Adipose tissue (tissue), 3 donors: ENCODE measurements around the gene MCM3AP. TPM values are rescaled to one million over a fixed set of nuclear protein-coding genes. Genes with fewer than 3 reads are reported as not detected.
"Not testable (repeated sequence)": the region's sequence is repeated elsewhere in the genome, so short reads cannot be mapped to it uniquely, and the experiment has no call there.

Source experiments
- H3K27ac ChIP-seq: one replicate; pipeline ENCODE4 v1.5.1; 2013; ENCODE audit warnings: low read depth, low read length
- WGBS, 3 donors: extraction: QIAGEN DNeasy Blood & Tissue Kit; methylation state at CpG; one replicate each; pipeline ENCODE4 v1.1.7; 2013; 5-methylcytosine and 5-hydroxymethylcytosine counted together
- polyA plus RNA-seq, 3 donors: library from polyadenylated mRNA; stranded (reverse); fragments of 200-250 nt; gene quantifications; one replicate each; pipeline ENCODE4 v1.2.3, GENCODE V29; 2013
- donor health status: healthy with polysubstance abuse.
- donor health status: Bipolar disorder and iron deficiency.
- donor health status: healthy.

MCM3AP gene
- polyA plus RNA-seq, 3 donors = 22.8 to 41.0 (median 39.1) TPM

DNA sequence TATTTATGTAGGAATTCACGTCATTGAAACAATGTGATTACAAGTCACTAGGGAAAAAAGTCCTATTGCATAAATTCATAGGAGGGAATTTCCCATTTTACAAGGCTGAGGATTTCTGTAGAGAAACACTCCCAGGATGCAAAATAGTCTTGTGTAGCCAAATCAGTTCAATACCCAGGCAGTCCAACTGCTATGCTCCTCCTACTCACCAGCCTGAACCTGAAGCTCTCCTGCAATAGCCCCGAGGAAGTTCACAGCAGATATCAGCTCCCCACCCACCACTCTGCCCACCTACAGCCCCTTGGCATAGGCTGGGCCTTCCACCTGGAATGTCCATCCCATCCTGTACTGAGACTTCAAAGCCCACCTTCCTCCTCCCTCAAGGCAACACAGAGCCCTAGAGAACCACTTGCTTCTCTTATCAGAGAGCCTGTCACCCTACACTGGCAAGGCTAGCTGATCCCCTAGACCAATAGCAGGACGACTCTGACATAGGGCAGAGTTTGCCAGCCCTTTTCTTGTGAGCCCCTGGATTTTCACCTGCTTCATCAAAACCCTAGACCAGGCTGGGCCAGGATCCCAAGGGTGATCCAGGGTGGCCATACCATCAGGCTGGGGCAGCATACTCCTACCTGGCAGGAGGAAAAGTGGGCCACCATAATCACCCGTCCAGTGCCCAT lies 58.4 kb downstream of the MCM3AP start:
- H3K27ac ChIP-seq = no peak overlapping the region
- 43 to 61% (median 49%) methylated on average over 4 of the region's 4 CpGs for WGBS, 3 donors

DNA sequence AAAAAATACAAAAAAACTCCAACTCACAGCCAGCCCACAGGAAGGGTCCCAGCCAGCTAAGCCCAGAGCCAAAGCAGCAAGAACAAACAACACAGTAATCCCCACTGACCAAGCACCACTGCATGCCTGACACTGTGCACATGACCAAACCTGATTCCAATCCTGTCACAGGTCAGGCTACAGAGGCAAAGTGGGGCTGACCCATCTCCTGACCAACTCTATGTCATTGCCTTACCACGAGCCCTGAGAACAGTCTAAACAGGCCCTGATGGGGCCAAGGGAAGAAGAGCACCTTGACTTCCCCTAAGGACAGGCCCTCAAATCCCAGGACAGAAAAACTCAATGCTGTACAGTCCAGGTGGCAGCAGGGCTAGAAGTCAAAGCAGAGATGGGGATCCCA lies 59.3 kb downstream of the MCM3AP start:
- WGBS, 3 donors = 74 to 87% (median 85%) methylated on average over 1 of the region's 1 CpG

DNA sequence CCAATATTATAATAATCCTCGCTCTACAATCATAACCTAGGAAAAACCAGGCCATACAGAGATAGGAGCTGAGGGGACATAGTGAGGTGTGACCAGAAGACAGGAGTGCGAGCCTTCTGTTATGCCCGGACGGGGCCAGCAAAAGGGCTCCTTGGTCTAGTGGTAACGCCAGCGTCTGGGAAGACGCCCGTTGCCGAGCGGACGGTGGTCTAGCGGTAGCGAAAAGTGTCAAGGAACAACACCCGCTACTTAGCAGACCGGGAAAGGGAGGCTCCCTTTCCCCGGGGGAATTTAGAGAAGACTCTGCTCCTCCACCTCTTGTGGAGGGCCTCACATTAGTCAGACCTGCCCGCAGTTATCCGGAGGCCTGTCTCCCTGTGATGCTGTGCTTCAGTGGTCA lies 61.8 kb downstream of the MCM3AP start:
- 94 to 96% (median 96%) methylated on average over 18 of the region's 18 CpGs for WGBS, 3 donors
- H3K27ac ChIP-seq = not testable (repeated sequence)

More for the DNA sequence above, 59.3 kb downstream of the MCM3AP start:
- no peak overlapping the region for H3K27ac ChIP-seq

DNA sequence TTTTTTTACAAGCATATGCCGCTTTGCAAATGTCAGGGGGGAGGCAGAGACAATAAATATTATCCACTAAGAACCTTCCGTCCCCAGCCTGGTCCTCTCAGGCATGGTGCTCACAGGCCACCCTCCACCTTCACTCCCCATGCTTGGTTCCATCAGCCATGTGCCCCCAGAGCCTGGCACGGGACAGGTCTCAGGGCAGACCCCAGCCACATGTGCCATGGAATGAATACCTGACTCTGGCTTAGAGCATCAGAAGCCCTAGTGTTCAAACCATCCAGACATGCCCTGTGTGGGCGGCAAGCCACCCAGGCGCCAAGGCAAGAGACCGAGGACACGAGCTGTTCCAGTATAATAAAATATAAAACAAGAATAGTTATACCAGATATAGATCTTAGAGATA lies 62.2 kb downstream of the MCM3AP start:
- H3K27ac ChIP-seq = no peak overlapping the region
- WGBS, 3 donors = 84 to 93% (median 90%) methylated on average over 7 of the region's 7 CpGs

- 68 to 84% (median 77%) methylated on average over 11 of the region's 11 CpGs for WGBS, 3 donors
- H3K27ac ChIP-seq = no peak overlapping the region
Measured at GRCh38 chr21:46222436-46223116, 62.8 kb downstream of the MCM3AP start.

GRCh38 chr21:46221664-46222435 lies 63.6 kb downstream of the MCM3AP start:
- H3K27ac ChIP-seq = no peak overlapping the region
- 70 to 87% (median 84%) methylated on average over 16 of the region's 16 CpGs for WGBS, 3 donors

- no peak overlapping the region for H3K27ac ChIP-seq
- WGBS, 3 donors = 88 to 95% (median 91%) methylated on average over 7 to 8 of the region's 8 CpGs
Measured at GRCh38 chr21:46220847-46221246, 64.6 kb downstream of the MCM3AP start.

DNA sequence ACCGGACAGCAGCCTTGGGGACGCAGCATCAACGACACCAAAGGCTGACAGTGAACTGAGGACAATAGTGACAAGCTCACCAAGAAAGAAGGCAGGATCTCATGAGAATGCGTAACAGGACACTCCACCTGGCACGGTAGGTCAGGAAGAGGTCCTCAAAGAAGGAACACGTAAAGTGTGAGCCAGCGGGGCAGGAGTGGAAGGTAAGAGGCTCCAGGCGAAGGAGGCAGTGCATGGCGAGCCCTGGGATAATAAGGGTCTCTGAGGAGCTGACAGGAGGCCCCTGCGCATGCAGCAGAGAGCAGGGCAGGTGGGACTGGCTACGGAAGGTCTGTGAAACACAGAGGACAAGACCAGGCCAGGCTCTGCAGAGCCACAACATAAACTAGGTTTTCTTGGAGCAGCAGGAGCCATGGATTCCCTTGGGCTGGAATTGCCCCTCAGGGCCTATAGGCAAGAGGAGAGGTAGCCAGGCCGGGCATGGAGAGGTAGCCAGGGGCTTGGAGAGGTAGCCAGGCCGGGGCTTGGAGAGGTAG lies 65.1 kb downstream of the MCM3AP start:
- no peak overlapping the region for H3K27ac ChIP-seq
- WGBS, 3 donors = 91 to 94% (median 93%) methylated on average over 13 of the region's 13 CpGs

DNA sequence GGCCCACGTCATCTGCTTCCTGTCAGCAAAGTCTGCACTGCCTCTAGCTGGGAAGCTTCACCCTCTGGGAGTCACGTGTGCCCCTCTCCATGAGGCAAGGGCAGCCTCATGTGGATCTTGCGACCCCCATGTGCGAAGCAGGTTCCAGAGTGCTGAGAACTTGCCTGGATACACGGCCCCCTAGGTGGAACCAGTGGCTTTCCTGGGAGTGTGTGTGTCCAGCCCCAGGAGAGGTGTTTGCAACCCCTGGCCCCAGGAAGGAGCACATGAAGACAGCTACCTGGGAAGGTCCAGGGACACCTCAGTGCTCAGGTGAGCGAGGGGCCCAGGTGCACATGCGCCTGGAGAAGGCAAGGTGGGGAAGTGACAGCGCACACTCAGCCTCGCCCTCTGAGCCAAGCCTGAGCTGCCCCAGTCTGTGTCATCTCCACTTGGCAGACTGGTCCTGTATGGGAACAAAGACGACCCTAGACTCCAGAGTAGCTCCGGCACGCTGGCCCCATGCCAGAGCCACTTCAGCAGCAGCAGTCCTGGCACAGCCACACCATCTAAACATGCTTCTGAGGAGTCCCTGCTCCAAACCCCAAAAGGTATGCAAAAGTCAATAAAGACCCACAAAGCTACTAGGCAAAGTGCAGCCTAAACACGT lies 65.7 kb downstream of the MCM3AP start:
- 79 to 81% (median 80%) methylated on average over 13 of the region's 13 CpGs for WGBS, 3 donors
- no peak overlapping the region for H3K27ac ChIP-seq

DNA sequence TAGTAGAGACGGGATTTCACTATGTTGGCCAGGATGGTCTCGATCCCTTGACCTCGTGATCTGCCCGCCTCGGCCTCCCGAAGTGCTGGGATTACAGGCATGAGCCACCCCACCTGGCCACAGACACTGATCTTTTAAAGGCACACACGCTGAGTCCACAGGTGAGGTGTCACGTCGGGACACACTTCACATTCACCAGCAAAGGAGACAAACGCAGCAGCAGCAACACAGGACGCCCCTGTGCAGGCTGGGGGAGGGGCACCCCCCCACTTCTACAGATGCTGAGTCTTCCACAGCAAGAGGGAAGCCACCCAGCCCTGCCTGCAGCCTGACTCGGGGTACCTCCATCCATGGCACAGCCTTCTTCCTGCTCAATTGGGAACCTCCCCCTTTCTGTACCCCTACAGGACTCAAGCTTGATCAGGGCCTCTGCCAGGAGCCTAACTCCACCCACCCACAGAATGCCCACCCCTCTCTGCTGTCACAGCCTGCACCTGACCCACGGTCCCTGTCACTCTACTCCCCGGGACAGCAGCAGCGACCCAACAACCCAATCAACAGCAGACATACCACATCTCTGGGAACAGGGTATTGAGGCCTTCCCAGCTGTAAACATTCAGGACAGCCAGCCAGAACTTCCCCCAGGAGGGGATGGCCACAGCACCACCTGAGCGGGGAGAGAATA lies 66.4 kb downstream of the MCM3AP start:
- H3K27ac ChIP-seq = no peak overlapping the region
- WGBS, 3 donors = 86 to 91% (median 90%) methylated on average over 16 of the region's 16 CpGs

DNA sequence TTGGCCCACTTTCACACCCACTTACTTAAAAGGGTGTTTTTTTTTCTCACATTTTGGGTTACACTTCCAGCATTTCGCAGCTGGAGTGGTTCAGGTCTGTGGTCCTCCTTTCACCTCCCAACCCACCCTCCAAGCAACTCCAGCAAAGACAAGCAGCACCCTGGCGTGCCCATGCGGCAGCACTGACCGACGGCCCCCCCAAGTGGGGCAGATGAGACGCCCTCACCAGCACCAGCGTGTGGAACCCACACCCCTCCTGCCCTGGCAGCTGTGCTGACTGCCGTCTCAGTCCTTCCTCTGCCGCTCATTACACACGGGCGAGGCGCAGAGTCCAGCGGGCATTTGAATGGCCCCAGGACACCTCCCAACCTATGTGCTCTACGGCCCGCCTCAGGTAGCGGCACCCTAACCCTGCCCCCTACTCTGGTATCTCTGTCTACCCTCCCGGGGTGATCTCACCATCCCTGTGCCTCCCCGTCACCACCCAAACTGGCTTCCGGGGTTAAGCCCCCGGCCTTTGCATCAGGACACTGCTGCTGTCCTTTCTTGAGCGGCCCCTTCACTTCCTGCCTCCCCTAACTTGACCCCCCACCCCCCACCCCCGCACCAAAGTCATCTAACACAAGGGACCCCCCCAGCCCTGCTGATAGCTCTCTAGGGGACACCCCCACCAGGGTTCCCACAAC lies 67.8 kb downstream of the MCM3AP start:
- 92 to 95% (median 93%) methylated on average over 22 of the region's 22 CpGs for WGBS, 3 donors
- no peak overlapping the region for H3K27ac ChIP-seq

- 91 to 96% (median 94%) methylated on average over 16 of the region's 16 CpGs for WGBS, 3 donors
- H3K27ac ChIP-seq = no peak overlapping the region
Measured at GRCh38 chr21:46216132-46216747, 69.2 kb downstream of the MCM3AP start.

- H3K27ac ChIP-seq = no peak overlapping the region
- 88 to 93% (median 90%) methylated on average over 19 to 20 of the region's 20 CpGs for whole genome bisulfite sequencing, 3 donors
Measured at GRCh38 chr21:46215436-46216131, 69.8 kb downstream of the MCM3AP start.

DNA sequence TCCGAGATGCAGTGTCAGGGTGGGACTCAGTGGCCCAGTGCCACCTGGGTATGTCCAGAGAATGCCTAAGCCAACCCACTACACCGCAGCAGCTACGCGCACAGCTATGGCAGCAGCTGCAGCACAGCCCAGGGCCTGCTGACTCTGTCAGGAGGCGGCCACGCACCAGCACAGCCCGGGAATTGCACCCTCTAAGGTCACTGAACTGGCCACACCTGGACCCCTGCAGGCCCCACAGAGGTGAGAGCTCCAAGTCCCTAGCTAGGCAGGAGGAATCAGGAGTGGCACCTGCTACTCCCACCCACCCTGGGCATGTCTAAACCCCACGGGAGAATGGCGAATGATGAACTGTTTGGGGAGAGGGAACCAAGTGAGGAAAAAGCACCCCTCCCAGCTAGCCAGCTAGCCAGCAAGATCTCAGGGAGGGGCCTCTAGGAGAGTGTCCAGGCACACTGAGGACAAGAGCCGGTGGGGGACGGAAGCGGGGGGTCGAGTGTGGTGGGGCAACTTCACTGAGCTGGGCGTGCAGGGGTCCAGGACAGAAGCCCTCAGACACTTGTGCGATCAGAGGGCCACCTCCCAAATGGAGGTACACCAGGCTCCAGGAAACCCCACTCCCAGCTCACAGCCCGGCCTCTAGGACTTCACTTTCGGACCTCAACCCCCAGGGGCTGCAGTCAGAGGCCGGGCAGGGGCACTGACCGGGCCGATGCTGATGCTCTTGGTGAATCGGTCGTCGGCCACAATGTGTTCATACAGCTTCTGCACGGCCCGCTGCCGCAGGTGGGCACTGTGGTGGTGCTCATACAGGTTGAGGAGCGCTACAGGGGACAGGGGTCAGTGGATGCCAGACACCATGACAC lies 70.7 kb downstream of the MCM3AP start:
- WGBS, 3 donors = 93 to 94% (median 93%) methylated on average over 27 of the region's 27 CpGs

DNA sequence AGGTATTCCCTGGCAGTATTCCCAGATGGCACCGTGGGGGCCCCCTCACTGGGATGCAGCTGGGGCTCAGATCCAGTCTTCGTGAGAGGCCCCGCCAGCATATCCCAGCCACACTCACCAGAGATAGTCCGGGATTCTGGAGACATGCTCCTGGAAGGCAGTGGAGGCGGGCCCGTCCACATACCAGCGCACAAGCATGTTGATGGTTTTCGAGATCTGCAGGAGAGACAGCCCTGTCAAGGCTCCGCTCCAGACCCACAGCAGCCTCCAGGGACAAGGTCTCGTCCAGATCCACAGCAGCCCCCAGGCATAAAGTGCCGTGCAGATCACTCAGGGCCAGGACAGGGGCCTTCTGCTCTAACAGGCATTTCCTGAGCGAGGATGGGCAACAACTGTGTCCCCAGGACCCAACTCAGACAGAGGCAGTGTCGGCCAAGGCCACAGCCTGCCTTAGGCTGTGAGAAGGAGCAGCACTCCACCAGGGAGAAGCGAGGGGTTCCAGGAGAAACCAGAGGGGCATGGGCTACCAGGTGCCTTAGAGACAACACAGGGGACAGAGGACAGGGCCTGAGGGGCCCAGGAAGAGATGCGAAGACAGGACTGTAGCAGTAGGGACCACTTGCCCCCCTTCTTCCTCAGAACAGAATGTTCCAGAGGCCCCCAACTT lies 71.7 kb downstream of the MCM3AP start:
- H3K27ac ChIP-seq = no peak overlapping the region
- WGBS, 3 donors = 92 to 96% (median 92%) methylated on average over 15 of the region's 15 CpGs

More for the DNA sequence above, 70.7 kb downstream of the MCM3AP start:
- no peak overlapping the region for H3K27ac ChIP-seq
